ENCODE results near the gene LHB. TPM values are rescaled to one million over a fixed set of nuclear protein-coding genes. Genes with fewer than 3 reads are reported as not detected.

Gene LHB
- total and polyA plus RNA-seq, 12 donors = 0.38 to 8.8 (median 1.8) TPM; not detected in 5

GRCh38 chr19:48991011-48991609 lies 25.8 kb downstream of the LHB start:
- Histone ChIP-seq H3K27ac (peak overlapping the region in 2 of 5 donors; percentile 93 to 96), H3K27me3 (no peaks in the 10 kb centered on the region), H3K4me1 (replicated peaks in 1 of 2) (peaks cover 18 to 27% of the 10 kb centered on the region in 2 donors), H3K9me3 (replicated peaks in 1 of 3) (no peaks in the 10 kb centered on the region), H3K36me3 (replicated peaks in 1 of 2) (peaks cover 0 to 34% of the 10 kb centered on the region in 2 donors), H3K4me3 (no peak overlapping the region)
- intact Hi-C loops (cut with DNase I) = no loop called here
- TF ChIP-seq CTCF (IDR thresholded peaks at IDR 0.05) (no peak), POLR2A (IDR thresholded peaks at IDR 0.05) (no peak)
- WGBS, 4 donors = 86 to 88% (median 87%) methylated on average over 17 to 22 of the region's 22 CpGs
- no peak for DNase-seq

GRCh38 chr19:48990400-48990799 lies 26.5 kb downstream of the LHB start:
- no peak for DNase-seq
- 61 to 77% (median 70%) methylated on average over 4 of the region's 4 CpGs for WGBS, 4 donors
- no peaks in the 10 kb centered on the region for H3K27me3 ChIP-seq
- peaks cover 18 to 27% of the 10 kb centered on the region in 2 donors for H3K4me1 ChIP-seq (replicated peaks in 1 of 2)
- H3K4me3 ChIP-seq = no peak overlapping the region
- no peaks in the 10 kb centered on the region for H3K9me3 ChIP-seq (replicated peaks in 1 of 3)
- no peak for TF ChIP-seq CTCF (IDR thresholded peaks at IDR 0.05)
- TF ChIP-seq POLR2A (IDR thresholded peaks at IDR 0.05) = no peak
- intact Hi-C loops (cut with DNase I) = no loop called here
- H3K36me3 ChIP-seq (replicated peaks in 1 of 2) = peaks cover 0 to 41% of the 10 kb centered on the region in 2 donors
- no peak overlapping the region for H3K27ac ChIP-seq

GRCh38 chr19:48989701-48990291 lies 27.1 kb downstream of the LHB start:
- no peak for TF ChIP-seq CTCF (IDR thresholded peaks at IDR 0.05)
- intact Hi-C loops (cut with DNase I) = no loop called here
- Histone ChIP-seq H3K27ac (no peak overlapping the region), H3K9me3 (replicated peaks in 1 of 3) (no peaks in the 10 kb centered on the region), H3K27me3 (no peaks in the 10 kb centered on the region), H3K4me3 (no peak overlapping the region), H3K4me1 (replicated peaks in 1 of 2) (peaks cover 18 to 23% of the 10 kb centered on the region in 2 donors), H3K36me3 (replicated peaks in 1 of 2) (peaks cover 0 to 47% of the 10 kb centered on the region in 2 donors)
- 71 to 85% (median 80%) methylated on average over 14 to 17 of the region's 17 CpGs for WGBS, 4 donors
- DNase-seq = no peak

- no peak overlapping the region for H3K4me3 ChIP-seq
- DNase-seq = no peak
- H3K4me1 ChIP-seq (replicated peaks in 1 of 2) = peaks cover 15 to 18% of the 10 kb centered on the region in 2 donors
- no peak overlapping the region for H3K27ac ChIP-seq
- peaks cover 0 to 57% of the 10 kb centered on the region in 2 donors for H3K36me3 ChIP-seq (replicated peaks in 1 of 2)
- intact Hi-C loops (cut with DNase I) = no loop called here
- no peaks in the 10 kb centered on the region for H3K27me3 ChIP-seq
- WGBS, 4 donors = 93 to 96% (median 94%) methylated on average over 9 of the region's 9 CpGs
- no peaks in the 10 kb centered on the region for H3K9me3 ChIP-seq (replicated peaks in 1 of 3)
- TF ChIP-seq POLR2A (IDR thresholded peaks at IDR 0.05) (no peak), CTCF (IDR thresholded peaks at IDR 0.05) (no peak)
Measured at GRCh38 chr19:48988860-48989259, 28.0 kb downstream of the LHB start.
